ENCODE results near the gene PROCA1.

GRCh38 chr17:28745786-28746411 is 34.2 kb upstream of the PROCA1 start:
- TF ChIP-seq CTCF (IDR thresholded peaks at IDR 0.05; ENCODE audit: insufficient read depth, low read depth, low read length): no peak
- no peak for TF ChIP-seq EZH2 (IDR thresholded peaks at IDR 0.05; ENCODE audit: insufficient read depth, low read length)
